GM21619 (cell line): ENCODE data around the gene EEF2K.
A peak's percentile ranks its signal among the peaks of the same experiment; 100 is the strongest.
"Not testable (repeated sequence)": the region's sequence is repeated elsewhere in the genome, so short reads cannot be mapped to it uniquely, and the experiment has no call there.

Experiments
- ATAC-seq: cut with Tn5 transposase; IDR thresholded peaks from one replicate; pipeline ENCODE4 v1.9.1; 2021; ENCODE audit not compliant: unreplicated experiment

Gene EEF2K

DNA sequence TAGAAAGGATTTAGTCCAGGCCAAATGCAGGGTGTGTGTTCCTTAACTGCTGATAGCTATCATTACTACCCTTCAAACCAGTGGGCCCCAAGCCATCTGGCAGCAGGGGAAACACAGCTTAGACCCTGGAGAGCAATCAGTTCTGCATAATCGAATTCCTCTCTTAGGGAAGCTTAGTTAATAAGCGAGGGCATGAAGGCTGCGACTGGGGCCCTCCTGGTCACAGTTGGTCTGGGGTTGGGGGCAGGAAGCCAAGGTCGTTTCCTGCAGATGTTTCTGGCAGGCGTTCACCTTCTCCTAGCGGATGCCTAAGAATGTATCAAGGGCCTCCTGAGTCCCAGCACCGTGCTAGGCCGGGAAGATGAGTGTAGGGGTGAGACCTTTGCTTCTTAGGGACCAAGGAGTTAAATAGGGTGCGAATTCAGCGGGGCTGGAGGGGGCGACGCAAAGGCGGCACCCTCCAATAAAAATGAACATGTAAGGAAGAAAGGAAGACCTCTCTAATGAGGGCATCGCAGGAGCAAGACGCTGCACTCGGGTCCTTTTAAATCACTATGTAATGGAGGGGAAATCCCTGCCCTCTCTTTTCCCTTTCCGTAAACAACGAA is 16.5 kb upstream of the EEF2K start:
- ATAC-seq: no peak

GRCh38 chr16:22190081-22190775 is 15.8 kb upstream of the EEF2K start:
- peak; percentile 58 for ATAC-seq

DNA sequence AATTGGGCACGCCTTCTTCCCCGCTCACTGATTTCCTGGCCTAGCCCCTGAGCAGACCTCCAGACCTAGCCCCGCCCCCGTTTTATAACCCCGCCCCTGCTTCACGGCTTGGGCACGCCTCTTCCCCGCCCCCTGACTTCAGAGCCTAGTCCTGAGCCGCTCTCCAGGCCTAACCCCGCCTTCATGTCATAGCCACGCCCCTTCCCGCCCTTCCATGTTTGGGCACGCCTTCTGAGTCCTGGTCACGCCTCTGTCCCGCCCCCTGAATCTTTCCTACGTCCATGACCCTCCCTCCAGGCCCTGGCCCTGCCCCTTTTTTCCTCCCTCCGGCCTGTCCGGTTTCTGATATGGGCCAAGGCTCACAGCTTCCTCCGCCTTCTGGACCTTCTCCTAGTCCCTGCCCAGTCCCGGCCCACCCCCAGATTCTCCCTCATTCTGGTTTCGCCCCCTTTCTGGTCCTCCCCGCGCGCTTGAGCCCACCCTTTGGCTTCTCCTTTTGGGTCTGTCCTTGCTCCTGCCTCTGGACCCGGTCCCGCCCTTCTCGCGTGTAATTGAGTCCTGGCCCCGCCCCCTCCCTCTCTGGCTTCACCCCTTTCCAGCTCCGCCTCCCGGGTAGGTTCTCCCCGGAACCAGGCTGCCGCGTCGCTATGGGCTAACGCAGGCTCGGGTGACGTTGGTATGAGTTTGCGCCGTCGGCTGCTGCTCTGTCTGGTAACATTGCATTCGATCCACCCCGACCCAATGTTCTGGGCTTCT is 15.1 kb upstream of the EEF2K start:
- peak; percentile 40 for ATAC-seq

DNA sequence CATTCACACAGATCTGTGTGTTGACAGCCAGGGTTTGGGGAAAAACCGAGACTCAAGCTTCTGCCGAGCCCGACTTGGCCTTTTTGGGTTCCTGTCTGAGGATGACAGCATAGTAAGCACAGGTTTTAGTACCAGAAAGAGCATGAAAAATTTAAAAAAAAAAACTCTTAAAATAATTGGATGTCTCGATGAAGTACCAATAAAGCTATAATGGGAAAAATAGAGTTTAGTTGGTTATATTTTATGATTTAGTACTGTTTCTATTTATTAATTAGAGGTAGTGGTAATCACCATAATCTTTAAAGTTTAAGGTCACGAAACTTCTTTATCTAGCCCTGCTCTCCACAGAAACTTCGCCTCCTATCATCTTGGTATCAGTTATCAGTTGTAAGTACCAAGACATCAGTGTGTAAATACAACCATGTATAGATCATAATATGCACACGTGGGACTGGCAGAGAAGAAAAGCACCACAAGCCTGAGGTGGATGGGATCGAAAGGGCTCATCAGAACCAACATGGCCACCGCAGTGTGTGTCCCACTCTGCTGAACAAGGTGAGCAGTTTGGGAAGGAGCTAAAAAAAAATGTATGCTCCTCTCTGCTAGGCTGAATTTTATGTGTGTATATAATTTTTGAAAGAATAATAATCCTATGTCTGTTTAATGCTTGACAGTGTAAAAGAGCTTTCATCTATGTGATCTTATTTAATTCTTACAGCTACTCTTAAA is 14.4 kb upstream of the EEF2K start:
- ATAC-seq: no peak

GRCh38 chr16:22192261-22193062 is 13.6 kb upstream of the EEF2K start:
- peak; percentile 15 for ATAC-seq

- no peak for ATAC-seq
Observed at GRCh38 chr16:22193063-22193411, 13.0 kb upstream of the EEF2K start.

GRCh38 chr16:22194707-22195444 is 11.2 kb upstream of the EEF2K start:
- ATAC-seq: no peak

- ATAC-seq: no peak
Observed at GRCh38 chr16:22195445-22195694, 10.7 kb upstream of the EEF2K start.

- peak; percentile 16 for ATAC-seq
Observed at GRCh38 chr16:22195695-22196558, 10.2 kb upstream of the EEF2K start.

GRCh38 chr16:22196559-22197168 is 9.4 kb upstream of the EEF2K start:
- ATAC-seq: not testable (repeated sequence)

DNA sequence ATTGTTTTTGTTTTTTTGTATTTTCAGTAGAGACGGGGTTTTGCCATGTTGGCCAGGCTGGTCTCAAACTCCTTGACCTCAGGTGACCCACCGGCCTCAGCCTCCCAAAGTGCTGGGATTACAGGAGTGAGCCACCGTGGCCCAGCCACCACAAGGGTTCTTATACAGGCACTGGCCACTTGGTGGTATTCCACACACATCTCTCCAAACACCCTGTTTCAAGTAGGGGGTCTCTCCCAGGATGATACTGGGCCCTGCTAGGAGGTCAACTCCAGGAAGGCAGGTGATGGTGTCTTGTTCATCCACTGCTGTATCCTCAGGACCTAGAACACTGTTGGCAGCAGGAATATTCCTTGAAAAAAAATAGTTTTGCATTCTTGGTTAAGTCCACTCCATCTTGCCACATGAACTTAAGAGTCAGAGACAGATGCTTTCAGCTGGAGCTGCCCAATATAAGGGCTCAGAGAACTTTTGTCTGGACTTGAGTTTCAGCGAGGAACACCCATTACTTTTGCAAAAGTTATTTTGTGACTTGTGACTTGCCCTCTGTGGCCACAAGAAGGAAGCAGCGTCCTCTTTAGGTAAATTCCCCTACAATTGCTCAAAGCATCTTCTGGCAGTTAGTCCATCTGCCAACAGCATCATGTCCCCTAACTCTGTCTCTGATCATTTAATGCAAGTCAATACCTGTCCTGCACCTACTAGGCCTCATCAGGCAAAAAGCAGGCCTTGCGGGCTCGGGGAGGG is 7.4 kb upstream of the EEF2K start:
- no peak for ATAC-seq

DNA sequence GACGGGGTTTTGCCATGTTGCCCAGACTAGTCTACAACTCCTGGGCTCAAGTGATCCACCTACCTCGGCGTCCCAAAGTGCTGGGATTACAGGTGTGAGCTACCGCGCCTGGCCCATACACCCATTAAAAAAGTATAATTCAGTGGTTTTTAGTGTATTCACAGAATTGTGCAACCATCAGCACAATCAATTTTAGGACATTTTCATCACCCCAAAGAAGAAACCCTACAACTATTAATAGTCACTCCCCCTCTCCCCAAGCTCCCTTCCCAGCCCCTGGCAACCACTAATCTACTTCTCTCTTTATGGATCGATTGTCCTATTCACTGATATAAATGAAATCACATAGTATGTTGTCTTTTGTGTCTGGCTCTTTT is 3.8 kb upstream of the EEF2K start:
- no peak for ATAC-seq

DNA sequence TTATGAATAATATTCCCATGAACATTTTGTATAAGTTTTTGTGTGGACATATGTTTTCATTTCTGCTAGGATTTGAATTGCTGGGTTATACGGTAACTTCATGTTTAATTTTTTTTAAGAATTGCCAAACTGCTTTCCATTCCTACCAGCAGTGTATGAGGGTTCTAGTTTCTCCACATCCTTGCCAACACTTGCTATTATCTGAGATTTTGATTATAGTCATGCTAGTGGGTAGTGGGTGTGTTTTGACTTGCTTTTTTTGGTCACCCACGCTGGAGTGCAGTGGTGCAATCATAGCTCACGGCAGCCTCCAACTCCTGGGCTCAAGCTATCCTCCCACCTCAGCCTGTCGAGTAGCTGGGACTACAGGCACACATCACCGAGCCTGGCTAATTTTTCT is 3.0 kb upstream of the EEF2K start:
- ATAC-seq: no peak

DNA sequence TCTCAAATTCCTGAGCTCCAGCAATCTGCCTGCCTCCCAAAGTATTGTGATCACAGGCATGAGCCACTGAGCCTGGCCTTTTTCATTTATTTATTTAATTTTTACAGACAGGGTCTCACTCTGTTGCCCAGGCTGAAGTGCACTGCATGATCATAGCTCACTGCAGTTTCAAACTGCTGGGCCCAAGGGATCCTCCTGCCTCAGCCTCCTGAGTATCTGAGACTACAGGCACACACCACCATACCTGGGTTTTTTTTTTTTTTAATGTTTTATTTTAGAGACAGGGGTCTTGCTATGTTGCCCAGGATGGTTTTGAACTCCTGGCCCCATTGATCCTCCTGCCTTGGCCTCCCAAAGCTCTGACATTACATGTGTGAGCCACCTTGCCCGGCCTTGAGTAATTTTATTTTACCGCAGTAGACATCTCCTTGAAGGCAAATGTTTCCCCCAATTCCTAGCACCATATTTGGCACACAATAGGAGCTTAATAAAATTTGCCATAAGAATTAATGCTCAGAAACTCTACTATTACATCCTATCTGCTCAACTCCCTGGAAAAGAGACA is 1.9 kb upstream of the EEF2K start:
- ATAC-seq: no peak

DNA sequence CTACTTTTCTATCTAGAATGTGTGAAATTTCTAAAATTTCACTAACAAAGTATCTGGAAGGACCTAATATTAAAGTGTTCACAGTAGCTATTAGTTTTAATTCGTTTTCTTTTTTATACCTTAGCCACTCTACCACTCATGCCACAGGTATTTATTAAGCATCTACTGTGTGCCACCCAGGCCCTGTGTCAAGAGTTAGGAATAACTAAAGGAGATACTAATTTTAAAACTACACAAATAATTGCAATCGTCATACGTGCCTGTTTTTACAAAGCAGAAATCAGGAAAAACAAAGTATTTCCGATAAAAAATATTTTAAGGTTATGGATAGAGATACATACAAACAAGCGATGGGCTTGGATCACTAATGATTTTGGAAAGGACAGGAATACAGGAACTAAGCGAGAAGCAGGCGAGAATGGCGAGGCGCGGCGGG is 483 bp upstream of the EEF2K start:
- ATAC-seq: no peak

DNA sequence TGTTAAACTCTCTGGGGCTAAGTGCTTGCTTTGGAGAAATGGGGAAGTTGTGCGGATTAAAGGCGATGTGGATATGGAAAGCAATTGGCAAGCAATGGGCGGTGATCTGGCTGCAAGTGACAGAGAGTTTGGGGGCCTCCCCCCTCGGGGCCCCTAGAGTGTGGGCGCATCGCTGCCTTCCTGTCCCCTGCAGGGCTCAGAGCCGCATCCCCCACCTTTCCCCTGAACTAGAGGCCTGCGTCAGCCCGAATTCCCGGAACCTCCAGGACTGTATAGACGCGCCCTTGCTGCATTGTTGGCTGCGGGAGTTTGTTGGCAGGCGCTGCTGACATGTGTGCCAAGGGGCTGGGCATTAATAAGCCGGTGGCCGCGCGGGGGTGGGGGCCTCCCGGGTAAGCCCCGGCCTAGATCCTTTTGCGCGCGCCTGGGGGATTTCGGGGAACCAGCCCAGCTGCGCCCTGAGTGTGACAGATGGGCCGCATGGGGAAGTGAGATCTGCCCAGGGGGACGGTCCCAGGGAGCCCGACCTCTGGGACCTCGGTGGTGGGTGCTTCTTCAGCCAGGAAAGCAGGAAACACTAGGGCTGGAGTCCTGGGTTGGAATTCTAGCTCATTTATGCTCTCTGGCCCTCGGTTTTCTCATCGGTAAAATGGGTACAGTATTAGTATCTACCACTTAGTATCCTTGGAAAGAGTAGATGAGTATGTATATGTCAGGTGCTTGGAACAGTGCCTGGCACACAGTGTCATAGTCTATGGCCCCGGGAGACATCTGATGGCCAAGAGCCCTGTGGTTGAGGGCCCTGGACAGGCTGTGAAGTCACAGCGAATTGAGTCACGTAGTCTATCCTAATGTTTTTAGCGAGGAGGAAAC is 1.0 kb downstream of the EEF2K start:
- ATAC-seq: peak; percentile 43

DNA sequence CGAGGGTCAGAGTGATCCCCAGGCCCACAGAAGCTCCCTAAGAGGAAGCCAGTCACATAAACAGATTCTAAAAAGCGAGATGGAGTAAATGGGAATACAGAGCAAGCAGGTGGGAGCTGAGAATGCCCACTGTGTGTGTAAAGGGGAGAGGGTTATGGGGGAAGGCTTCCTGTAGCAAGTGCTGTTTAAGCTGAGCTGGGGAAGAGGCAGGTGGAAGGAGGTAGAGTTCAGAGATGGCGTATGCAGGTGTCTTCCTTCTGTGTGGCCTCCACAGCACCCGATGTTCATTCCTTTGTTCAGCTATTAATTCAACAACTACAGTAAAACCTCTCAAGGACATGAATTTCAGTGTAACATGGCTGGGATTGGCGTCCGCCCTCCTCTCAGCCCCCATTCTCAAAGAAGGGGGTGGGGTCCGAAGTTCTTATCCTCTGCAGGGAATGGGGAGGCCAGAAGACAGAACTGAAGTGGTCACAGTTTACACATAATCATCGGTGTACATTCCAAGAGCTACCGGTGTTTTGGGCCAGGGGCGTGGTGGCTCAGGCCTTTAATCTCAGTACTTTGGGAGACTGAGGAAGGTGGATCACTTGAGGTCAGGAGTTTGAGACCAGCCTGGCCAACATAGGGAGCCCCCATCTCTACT is 1.8 kb downstream of the EEF2K start:
- no peak for ATAC-seq
